ENCODE data around the gene R3HDM4. TPM values are rescaled to one million over a fixed set of nuclear protein-coding genes. Genes with fewer than 3 reads are reported as not detected.

The R3HDM4 gene
- total RNA-seq, 1 donor from 2014 or later, result 46.0 TPM

DNA sequence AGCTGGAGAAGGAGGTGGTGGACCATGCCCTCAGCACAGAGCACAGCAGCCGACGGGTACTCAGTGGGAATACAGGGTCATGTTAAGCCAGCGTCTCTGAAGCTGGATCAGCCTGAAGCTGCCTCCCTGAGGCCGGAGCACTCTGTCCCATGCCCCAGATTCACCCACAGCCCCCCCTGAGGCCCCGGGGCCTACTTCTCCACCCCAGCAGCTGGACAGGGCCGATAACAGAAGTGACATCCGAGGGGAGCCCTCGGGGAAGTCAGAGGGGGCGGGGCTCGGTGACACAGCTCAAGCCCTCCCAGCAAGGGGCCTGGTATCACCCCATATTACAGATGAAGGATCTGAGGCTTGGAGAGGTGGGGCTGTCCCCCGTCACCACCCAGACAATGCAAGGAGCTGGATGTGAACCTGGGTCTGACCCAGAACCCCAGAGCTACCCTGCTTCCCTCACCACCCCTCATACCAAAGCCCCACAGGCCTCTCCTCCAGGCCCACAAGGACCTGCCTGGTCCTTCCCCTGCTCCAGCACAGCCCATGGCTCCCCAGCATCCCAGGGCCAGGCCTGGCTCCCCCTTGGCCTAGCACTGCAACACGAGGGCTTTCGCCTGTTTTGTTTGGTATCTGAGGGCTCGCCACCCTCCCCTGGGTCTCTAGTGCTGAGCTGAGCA is 5.7 kb downstream of the R3HDM4 start:
- H3K4me3 ChIP-seq, result no peak overlapping the region
- no peaks in the 10 kb centered on the region for H3K27me3 ChIP-seq (ENCODE audit: low read depth)
- no peaks in the 10 kb centered on the region for H3K9me3 ChIP-seq
- peaks cover 30% of the 10 kb centered on the region for H3K4me1 ChIP-seq
- ATAC-seq, result peak in 1 of 2 donors; percentile 3
- H3K36me3 ChIP-seq, result no peaks in the 10 kb centered on the region
- TF ChIP-seq, protein P1, sequence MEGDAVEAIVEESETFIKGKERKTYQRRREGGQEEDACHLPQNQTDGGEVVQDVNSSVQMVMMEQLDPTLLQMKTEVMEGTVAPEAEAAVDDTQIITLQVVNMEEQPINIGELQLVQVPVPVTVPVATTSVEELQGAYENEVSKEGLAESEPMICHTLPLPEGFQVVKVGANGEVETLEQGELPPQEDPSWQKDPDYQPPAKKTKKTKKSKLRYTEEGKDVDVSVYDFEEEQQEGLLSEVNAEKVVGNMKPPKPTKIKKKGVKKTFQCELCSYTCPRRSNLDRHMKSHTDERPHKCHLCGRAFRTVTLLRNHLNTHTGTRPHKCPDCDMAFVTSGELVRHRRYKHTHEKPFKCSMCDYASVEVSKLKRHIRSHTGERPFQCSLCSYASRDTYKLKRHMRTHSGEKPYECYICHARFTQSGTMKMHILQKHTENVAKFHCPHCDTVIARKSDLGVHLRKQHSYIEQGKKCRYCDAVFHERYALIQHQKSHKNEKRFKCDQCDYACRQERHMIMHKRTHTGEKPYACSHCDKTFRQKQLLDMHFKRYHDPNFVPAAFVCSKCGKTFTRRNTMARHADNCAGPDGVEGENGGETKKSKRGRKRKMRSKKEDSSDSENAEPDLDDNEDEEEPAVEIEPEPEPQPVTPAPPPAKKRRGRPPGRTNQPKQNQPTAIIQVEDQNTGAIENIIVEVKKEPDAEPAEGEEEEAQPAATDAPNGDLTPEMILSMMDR (IDR thresholded peaks at IDR 0.05), result no peak
- peak overlapping the region; percentile 79 for H3K27ac ChIP-seq
- DNase-seq, result peak; percentile 72
- intact Hi-C loops (cut with DNase I), result loop anchor here (5.0 kb wide), 1 partner anchor 130 kb away; no protein-coding TSS in a partner anchor

DNA sequence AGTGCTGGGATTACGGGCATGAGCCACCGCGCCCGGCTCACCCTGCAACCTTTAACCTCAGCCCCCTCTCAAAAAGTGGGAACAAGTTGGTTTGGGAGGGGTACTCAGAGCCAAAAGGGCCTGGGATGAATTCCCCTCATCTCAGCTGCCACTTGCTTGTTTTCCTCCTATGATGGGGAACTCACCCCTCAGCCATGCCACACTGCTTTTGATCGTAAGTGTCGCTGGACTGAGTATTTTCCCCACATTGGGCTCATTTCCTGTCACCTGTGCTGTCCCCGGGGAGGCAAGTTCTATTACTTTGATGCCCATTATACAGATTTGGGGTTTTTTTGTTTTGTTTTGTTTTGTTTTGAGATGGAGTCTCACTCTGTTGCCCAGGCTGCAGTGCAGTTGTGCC is 6.5 kb downstream of the R3HDM4 start:
- Histone ChIP-seq H3K36me3 (peaks cover 7% of the 10 kb centered on the region), H3K27ac (no peak overlapping the region), H3K27me3 (ENCODE audit: low read depth) (no peaks in the 10 kb centered on the region), H3K9me3 (no peaks in the 10 kb centered on the region), H3K4me3 (no peak overlapping the region), H3K4me1 (peaks cover 30% of the 10 kb centered on the region)
- TF ChIP-seq, protein P1 (IDR thresholded peaks at IDR 0.05), result no peak
- intact Hi-C loops (cut with DNase I), result loop anchor here (5.0 kb wide), 1 partner anchor 129 kb away; no protein-coding TSS in a partner anchor
- ATAC-seq (no peak), DNase-seq (no peak)

DNA sequence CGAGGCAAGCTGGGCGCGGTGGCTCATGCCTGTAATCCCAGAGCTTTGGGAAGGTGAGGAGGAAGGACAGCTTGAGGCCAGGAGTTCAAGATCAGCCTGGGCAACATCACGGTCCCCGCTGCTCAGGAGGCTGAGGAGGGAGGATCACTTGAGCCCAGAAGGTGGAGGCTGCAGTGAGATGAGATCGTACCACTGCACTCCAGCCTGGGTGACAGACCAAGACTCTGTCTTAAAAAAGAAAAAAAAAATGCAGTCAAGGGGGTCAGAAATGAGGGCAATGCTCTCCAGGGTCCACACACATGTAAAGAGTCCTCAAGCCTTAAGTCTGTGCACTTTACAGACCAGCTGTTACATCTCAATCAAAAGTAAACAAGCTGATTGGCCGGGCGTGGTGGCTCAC is 8.5 kb downstream of the R3HDM4 start:
- no peak overlapping the region for H3K27ac ChIP-seq
- intact Hi-C loops (cut with DNase I), result no loop called here
- TF ChIP-seq, protein P1 (IDR thresholded peaks at IDR 0.05), result no peak
- peaks cover 17% of the 10 kb centered on the region for H3K36me3 ChIP-seq
- H3K4me3 ChIP-seq, result no peak overlapping the region
- ATAC-seq (no peak), DNase-seq (no peak)
- H3K9me3 ChIP-seq, result no peaks in the 10 kb centered on the region
- no peaks in the 10 kb centered on the region for H3K27me3 ChIP-seq (ENCODE audit: low read depth)
- H3K4me1 ChIP-seq, result peaks cover 21% of the 10 kb centered on the region

DNA sequence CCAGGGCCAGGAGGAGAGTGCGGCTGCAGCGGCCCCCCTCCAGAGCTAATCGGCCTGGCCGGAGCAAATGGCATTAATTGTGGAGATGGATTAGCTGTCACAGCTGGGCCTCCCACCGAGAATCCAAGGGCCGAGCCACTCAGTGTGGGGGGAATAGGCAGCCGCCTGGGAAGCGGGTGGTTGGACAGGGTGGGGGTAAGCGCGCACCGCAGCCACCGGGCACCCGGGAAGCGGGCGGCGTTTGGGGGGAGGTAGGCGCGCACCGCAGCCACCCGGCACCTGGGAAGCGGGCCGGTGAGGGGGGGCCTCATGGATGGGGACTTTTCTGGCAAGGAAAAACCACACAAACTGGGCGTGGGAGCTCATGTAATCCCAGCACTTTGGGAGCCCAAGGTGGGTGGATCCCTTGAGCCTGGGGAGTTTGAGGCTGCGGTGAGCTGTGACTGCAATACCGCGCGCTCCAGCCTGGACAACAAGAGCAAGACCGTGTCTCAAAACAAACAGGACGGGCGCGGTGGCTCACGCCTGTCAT is 9.7 kb downstream of the R3HDM4 start:
- ATAC-seq, result no peak
- Histone ChIP-seq H3K36me3 (peaks cover 27% of the 10 kb centered on the region), H3K27ac (no peak overlapping the region), H3K4me3 (no peak overlapping the region), H3K9me3 (no peaks in the 10 kb centered on the region), H3K27me3 (ENCODE audit: low read depth) (no peaks in the 10 kb centered on the region), H3K4me1 (peaks cover 9% of the 10 kb centered on the region)
- no peak for DNase-seq
- TF ChIP-seq, protein P1 (IDR thresholded peaks at IDR 0.05), result no peak
- intact Hi-C loops (cut with DNase I), result no loop called here

DNA sequence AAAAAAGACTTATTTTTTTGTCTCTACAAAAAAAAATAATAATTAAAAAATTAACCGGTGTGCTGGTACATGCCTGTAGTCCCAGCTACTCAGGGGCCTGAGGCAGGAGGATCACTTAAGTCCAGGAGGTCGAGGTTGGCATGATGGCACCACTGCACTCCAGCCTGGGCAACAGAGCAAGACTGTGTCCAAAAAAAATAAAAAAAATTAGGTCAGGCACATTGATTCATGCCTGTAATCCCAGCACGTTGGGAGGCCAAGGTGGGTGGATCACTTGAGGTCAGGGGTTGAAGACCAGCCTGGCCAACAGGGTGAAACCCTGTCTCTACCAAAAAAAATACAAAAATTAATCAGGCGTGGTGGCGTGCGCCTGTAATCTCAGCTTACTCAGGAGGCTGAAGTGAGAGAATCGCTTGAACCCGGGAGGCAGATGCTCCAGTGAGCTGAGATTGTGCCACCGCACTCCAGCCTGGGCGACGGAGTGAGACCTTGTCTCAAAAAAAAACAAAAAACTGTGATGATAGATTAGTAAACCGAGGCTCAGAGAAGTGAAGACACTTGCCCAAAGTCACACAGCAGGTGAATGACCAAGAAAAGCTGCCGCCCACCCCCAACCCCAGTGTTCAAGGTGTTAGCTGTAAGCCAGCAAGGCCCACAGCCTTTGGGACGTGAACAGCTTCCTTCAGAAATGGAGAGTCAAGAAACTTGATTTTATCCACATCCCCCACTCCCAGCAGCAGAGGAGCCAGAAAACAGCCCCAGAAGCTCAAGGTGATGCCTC is 10.4 kb downstream of the R3HDM4 start:
- H3K27me3 ChIP-seq (ENCODE audit: low read depth), result no peaks in the 10 kb centered on the region
- no peak overlapping the region for H3K27ac ChIP-seq
- H3K4me1 ChIP-seq, result peaks cover 6% of the 10 kb centered on the region
- DNase-seq, result no peak
- H3K9me3 ChIP-seq, result no peaks in the 10 kb centered on the region
- intact Hi-C loops (cut with DNase I), result no loop called here
- no peak overlapping the region for H3K4me3 ChIP-seq
- H3K36me3 ChIP-seq, result peaks cover 30% of the 10 kb centered on the region
- TF ChIP-seq, protein P1 (IDR thresholded peaks at IDR 0.05), result no peak
- no peak for ATAC-seq

Data from lower lobe of right lung (tissue), 2 donors.